Measurements from ENCODE around the gene NTM.
"Not testable (repeated sequence)": the region's sequence is repeated elsewhere in the genome, so short reads cannot be mapped to it uniquely, and the experiment has no call there.

The NTM gene

DNA sequence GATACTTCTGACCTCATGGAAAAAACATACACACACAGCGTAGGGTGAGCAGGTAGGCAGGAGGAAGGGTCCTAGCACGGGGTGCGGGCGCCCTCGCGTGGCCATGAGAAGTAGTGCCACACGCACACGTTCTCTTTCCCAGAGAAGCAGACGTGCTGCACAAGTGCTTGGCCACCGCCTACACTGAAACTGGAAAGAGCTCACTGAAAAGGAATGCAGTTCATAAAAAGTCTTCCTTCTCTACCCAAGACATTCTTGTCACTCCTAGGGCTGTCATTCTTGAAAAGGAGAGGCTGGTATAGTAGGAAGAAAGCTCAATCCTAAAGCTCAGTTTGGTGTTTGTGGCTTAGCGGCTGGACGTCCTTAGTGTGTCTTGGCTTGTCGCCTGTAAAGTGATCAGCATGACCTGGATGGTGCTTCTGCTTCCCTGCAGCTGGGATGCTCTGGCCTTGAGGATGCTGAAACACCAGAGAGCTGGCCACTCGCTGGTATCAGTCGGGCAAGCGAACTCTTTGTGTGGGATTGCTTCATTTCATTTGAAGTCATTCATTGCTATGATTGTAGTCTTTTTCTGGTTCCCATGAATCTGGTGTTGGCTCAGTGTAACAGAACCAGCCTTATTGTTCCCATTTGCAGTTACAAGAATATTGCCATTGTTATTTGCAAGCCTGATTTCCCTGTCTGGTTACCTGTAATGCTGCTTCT is 303.8 kb downstream of the NTM start:
- DNase-seq = peak; percentile 22

DNA sequence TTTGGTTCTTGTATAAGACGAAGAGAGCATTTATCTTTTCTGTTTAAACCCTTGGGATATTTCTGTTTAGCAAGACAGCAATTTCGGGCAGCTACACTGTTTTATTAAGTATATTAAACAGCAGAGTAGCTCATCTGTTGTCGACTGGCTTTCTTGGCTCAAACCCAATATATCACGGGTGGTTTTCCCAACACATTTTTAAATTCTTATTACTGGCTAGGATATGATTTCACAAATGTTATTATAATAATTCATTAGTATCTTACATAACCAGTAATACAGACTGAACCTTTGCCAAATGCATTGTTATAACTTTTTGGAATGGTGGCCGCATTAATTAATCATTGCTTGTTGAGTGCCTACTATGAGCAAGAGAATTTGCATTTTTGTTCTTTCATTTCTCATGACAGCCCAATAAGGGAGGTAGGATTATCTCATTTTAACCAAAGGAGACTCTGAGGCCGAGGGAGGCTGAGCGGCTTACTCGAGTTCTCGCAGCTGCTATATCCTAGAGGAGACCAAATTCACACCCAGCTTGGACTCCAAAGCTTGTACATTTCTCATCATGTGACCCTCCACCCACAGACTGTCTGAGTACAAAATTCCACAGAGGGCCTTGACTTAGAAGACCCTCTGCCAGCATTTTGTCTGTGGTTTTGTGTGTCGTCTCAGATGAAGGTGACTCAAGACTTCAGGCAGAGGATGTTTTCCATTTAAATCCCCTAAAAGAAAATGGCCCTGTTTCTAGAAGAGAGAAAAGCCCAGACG is 304.9 kb downstream of the NTM start:
- DNase-seq = no peak

DNA sequence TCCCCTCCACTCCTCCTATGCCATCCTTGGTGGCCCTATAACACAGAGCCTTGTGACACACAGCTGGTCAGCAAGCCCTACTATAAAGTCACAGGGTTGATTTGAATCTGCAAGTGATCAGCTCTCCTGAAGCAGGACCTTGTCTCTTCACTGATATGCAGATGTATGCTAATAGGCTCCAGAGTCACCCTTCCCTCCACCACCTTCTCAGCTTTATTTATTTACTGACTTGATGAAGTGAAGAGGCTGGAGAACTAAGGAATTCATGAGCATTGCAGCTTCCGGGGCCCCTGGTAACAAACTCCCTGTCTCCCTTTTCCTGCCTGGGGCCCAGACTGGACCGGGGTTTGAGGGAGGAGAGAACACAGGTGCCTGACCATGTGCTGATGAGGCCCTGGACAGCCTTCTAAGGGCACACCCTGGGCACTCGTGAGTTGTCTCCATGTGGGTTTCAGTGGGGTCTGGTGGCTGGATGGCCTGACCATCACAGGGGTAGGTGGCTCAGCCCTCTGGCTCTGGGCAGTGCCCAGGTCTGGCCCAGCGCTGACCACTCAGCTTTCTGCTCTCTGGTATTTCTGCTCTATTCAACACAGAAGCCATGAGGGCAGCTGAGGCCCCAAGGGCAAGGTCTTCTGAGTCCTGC is 307.5 kb downstream of the NTM start:
- DNase-seq = no peak

DNA sequence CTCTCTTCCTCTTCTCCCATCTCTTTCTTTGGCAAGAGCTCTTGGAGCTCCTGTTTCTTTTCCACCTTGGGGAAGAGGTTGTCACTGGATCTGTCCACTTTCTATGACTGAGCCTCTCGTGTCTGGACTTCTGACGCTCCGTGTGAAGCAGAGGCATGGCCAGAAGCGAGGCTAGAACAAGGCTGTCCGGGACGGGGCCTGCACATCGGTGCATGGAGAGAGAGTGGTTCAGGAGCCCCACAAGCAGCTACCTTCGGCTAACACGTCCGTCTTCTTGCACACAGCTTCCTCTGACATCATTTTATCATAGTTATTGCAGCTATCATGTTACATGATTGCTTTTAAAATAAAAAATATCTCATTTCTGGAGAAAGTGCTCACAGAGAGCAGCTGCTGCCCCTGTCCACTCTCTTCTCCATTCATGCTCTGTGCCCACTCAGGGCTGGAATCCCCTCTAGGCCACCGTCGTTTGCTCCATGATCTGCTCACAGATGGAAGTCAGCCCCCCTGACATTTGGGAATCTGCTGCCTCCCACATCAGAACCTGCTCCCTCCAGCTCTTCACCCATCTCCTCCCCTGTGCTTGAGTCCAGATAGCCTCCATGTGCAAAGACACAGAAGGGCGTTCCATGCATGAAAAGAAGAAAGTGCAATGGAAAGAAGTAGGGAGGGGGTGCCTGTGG is 308.4 kb downstream of the NTM start:
- no peak for DNase-seq

DNA sequence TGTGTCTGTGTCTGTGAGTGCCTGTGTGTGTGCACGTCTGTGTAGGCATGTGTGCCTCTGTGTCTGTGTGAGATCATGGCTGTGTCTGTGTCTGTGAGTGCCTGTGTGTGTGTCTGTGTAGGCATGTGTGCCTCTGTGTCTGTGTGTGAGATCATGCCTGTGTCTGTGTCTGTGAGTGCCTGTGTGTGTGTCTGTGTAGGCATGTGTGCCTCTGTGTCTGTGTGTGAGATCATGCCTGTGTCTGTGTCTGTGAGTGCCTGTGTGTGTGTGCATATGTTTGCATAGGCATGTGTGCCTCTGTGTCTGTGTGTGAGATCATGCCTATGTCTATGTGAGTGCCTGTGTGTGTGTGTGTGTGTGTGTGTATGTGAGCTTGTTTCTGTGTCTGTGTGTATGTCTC is 310.0 kb downstream of the NTM start:
- not testable (repeated sequence) for DNase-seq

DNA sequence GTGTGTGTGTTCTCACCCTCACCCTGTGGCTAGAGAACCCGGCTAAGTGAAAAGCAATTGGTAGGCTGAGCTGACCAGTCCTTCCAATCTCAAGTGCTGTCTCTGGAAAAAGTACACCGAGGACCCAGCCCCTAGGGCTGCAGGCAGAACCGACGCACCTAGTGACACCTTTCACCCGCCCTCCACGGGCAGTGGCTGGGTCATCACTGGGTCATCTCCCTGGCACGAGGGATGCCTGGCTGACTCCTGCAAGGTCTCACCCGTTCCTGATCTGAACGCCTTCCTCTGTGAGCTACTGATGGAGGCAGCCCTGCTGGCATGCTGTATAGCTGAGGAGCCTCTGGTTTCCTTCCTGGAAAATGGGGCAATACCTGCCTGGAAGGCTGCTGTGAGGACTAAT is 311.5 kb downstream of the NTM start:
- DNase-seq = no peak

DNA sequence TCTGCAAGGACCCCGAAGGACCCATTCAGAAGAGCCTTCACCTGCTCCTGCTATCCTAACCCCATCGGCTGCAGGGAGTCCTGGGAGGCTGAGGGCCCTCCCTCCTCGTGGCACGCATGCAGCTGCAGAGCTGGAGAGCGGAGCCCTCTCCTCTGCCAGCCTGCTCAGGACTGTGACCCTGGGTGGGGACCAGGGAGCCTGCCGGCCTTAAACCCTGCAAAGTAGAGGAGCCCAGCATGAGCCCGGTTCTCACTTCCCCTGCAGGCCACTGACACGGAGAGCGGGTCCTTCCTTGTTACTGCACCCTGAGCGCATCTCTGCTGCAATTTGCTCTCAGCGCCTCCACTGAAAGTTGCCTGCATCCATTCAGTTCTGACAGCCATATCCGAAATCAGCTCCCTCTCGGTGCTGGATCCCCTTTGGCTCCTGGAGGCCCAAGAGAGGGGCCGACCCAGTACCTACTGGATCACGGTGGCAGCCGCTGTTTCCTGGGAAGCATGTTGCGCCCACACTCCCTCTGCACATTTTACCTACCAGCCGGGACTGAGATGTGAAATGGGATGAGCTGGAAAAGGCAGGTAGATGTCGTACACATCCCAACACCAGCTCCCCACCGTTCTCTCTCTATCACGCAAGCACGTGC is 312.1 kb downstream of the NTM start:
- DNase-seq = no peak

DNA sequence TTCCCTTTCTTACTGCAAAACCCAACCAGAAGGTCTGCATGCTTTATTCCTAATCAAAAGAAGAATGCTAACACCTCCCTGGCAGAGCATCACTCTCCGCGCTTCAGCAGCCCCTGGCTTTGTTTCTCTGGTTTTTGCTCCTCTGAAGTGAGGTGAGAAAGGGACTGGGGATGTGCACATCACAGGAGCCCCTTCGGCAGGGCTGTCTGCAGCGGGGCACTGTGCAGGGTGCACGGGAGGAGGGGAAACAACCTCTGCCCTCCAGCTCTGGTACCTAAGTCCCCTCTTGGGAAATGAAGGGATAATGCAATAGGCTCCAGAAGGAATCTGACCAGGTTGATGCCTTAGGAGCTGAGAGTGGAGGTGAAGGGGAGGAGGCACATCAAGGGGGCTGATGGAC is 312.7 kb downstream of the NTM start:
- no peak for DNase-seq

DNA sequence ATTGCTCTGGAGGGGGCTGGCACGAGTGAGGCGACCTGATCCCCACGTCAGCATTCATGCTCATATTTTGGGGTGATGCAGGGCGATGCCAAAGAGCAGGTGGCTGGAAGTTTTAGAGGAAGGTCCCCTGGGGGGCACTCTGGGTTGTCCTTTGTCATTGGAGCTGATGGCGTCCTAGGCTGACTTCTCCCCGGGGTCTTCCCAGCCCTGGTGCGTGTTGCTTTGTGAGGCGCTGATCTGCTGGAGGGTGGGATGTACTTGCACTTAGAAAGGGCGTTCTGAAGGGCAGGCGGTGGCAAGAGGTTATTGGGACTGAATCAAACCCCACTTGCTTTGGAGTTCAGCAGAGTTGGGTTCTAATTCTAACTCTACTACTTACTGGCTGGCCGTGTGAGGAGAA is 313.3 kb downstream of the NTM start:
- DNase-seq = no peak

DNA sequence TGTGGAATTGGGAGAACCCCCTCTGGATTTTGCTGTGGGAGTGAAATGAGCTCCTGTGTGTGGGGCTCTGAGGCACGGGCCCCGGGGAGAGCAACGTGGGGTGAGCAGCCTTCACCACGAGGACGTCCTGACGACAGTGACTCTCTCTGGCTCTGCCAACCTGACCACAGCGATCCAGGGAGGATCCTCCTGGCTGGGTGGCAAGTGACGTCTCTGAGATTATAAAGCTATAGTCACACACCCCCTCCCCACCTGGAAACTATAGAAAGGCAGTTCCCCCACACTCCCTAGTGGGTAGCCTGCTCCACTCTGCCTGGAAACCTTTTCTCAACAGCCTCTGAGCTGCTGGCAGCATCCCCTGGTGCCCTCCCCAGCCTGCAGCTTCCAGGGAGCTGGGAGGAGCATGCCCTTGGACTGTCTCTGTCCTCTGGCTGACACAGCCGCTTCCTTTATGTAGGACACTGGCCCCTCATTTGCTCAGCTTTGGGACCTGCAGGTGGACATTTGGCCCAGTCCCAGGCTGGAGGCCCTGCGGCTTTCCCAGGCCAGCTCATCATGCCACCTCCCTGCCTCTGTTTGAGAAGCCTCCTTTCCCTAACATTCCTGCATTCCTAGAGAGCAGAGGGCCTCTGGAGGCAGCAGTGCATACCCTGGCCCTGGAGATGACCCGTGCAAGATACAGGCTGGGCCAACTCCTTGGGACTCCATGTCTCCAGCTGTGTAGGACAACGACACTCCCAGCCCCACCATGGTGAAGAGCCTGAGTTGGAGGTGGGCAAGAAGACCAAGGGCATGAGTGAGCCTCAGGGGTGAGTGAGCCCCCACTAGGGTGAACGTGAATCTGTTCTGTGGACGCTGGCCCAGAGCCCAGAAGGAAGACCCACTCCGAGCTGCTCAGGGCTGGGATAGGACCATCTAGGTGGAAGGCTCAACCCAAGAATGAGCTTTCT is 314.0 kb downstream of the NTM start:
- DNase-seq = no peak

DNA sequence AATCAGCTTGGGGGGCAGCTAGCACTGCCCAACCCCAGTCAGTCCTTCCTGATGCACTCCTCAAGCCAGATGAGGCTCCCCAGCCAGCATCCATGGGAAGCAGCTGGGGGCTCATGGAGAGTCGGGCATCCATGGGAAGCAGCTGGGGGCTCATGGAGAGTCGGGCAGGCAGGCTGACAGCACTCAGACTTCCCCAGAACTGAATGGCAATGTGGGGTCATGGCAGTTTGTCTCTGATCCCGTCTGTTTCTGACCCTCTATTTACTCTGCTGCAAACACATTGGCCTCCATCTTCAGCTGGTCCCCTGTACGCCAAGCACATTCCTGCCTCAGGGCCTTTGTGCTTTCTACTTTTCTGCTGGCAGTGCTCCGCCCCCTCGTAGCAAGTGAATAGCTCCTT is 314.8 kb downstream of the NTM start:
- DNase-seq = no peak

DNA sequence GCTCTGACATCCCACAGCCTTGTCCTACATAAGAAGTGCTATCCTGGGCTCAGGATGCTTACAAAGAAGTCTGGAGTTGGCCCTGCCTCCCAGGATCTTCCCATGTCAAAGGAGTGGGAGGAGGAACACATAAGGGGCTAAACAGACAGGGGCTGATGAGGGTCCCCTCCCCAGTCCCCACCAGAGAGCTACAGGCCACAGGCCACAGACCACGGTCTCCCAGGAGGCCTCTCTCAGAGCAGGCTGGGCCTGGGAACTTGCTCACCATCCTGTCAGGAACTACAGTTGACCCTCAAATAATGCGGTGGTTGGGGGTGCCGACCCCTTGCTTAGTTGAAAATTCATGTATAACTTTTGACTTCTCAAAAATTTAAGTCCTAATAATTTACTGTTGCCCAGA is 315.5 kb downstream of the NTM start:
- DNase-seq = no peak

DNA sequence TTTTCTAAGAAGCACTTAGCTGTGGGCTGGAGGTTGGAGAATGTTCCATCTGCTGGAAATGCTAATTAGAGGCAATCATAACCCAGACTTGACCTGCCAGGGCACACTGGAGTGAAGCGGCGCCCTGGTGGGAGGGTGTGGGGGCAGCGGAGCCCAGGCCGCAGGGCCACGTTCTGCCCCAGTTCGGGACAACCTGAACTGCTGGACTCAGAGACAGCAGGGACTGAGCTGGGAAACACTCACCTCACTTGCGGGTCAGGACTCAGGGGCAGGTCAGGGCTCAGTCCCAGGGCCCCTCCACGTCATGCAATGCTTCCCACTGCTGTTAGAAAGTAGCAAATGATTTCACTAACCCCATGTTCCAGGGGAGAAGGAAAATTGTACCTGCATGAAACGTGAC is 316.4 kb downstream of the NTM start:
- no peak for DNase-seq

DNA sequence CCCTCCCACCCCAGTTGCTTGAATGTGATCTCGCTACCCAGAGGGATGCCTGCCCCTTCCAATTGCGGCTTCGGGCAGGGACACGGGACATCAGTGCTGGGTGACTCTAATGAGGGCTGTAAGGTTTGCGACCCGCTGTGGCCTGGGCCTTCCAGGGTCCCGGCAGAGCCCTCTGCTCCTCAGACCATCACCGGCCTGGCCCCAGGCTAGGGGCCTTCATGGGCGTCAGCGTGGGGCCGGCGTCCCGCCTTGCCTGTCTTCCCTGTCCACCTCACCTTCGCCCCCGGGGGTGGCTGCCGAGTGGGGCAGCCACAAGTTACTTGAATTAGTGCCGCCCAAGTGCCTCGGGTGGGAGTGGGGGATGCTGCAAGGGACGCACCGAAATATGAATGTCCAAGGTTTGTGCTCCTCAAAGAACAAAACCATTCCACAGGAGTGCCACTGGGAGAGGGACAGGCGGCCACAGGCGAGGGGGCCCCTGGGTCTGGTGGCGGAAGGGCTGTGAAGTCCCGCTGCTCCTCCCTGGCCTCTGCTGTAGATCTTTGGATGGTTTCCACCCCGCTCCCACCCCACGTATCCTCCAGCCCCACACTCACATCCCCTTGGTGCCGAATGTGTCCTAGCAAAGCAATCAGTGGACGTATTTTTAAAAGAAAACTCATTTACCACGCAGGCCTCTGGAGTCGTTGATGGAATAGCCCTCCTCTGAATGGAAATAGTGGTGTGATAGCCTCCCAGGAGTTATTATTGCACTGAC is 317.1 kb downstream of the NTM start:
- DNase-seq = no peak

DNA sequence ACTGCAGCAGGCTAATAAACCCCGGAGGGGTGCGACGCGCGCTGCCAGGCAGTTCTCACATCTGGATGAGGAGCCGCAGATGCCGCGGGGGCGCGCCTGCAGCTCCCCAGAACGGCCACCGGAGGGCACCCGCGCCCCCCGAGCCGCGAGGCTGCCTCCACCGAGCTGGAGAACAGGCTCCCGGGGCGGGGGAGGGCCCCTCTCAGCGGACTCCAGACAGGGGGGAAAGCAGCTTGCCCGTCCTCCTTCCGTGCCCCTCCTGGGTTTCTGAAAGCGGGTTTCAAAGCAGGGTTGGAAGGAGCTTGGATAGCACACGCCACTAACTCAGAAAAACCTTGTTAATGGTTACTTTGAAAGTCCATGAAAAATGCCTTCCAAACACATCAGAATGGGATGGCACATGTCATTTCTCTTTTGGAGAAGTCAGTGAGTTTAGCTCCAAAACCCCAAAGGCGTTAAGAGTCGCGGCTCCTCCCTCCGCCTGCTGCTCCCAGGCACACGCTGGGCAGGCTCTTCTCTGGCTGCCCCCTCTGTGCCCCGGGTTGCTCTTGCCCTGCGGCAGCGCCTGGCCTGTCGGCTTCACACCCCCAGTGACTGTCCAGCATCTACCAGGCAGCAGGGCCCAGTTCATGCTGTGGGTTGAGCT is 317.8 kb downstream of the NTM start:
- peak; percentile 3 for DNase-seq

DNA sequence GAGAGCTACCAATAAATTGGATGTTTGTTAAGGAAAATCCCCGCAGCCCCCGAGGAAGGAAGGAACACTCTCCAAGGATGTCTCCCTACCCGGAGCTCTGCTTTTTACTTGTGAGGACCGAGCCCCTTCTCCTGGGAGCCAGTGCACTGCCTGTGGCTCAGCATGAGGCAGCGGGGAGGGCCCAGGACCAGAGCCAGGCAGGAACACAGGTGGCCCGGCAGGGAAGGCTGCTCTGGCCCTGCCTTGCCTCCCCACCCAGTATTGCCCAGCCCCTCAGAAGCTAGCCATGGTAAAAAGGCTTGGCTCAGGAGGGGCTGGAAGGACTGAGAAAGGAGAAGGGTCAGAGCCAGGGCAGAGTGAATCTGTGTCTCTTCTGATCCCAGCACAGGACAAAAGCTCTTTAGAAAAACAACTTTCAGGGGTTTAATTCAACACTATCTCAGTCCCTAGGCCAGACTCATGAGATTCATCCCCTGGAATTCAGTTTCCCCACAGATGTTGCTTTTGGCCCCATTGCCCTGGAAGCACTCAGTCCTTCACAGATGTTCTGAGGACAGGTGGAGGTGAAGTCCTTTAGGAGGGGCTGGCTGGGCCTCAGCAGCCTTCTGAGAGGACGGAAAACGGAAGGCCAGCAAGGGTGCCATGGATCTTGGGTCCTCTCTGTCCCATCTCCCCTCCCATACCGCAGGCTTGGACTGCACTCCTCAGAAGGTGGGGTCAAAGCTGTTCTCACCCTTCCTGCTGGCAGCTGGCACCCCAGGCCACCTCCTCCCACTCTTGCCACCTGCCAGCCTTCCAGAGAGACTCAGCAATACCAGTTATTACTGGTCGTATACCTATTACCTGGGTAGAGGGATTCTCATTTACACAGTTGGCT is 318.9 kb downstream of the NTM start:
- no peak for DNase-seq

DNA sequence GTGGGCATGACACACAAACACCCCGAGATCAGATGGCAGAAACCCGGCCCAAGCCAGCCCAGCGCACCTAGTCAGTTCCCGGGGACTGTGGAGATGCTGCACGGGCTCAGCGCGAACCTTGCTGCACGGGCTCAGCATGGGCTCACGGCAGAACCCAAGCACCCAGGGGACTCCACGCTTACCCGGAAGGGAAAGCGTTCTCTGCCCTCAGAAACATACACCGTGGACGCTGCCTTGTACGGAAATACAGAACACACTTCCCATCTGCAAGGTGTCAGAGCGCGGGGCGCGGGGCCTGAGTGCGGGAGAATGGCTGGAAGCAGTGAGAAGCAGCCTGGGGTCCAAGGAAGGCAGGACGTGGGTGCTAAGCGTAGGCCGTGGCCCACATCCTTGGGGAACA is 319.9 kb downstream of the NTM start:
- DNase-seq = no peak

DNA sequence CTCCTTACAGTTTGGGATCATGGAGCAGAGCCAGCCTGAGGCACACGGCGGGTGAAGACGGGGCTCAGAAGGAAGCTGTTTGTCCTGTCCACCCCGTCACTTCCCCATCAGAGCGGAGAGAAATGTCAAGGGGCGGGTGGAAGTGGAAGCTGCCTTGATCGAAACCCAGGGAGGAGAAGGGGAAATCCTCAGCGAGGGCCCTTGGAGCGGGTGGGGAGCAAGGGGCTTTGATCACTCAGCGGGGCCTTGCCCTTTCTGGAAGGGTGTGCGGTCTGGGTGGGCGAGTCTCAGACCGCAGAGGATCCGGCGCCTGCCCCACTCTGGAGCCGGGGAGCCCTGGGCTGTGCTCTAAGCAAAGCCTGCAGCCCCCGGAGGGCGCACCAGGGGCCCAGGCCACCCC is 320.4 kb downstream of the NTM start:
- DNase-seq = no peak

Data from NCI-H1436 (cell line).